NCI-H226 (cell line): ENCODE results near the gene CADPS2.
"Not testable (repeated sequence)": the region's sequence is repeated elsewhere in the genome, so short reads cannot be mapped to it uniquely, and the experiment has no call there.

Source experiments
- DNase-seq: peaks from one replicate; pipeline ENCODE4 v3.0.0-alpha.2; 2015

CADPS2 gene

GRCh38 chr7:122304319-122304975 lies 581.8 kb downstream of the CADPS2 start, which contains the start of gene FEZF1:
Gene FEZF1, minus strand, starts transcription at chr7:122304750. Its CDS starts 313 bp downstream, at chr7:122304437.
- DNase-seq = peak; percentile 49

DNA sequence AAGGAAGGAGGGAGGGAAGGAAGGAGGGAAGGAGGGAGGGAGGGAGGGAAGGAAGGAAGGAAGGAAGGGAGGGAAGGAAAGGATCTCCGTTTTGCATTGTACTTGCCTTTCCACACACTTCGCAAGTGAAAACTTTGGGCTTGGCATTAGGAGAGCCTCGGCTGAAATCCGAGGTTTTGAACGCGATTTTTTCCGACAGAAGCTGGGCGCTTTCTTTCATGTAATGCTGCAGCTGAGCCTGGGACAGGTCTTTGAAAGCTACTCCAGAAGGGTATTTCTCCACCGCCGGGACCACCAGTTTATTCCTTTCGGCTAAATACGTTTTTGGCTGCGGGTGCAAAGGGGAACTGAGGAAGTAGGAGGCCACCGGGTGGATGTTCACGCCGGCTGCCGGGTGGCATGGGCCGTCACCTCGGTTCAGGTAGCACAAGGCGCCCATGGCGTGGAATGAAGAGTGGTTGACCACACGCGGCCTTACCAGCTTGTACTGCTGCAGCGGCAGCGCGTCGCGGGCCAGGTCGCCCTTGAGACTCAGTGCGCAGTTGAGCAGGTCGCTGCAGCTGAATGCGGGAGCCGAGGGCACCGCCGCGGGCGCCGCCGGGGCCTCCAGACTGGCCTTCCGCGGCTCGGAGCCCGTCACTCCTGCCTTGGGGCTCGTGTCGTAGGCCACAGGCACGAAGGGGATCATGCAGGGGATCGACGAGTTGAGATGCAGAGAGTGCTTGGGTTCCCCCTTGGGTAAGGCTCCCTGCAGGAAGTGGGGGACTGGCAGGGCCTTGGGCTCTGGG lies 582.5 kb downstream of the CADPS2 start:
- DNase-seq = no peak

DNA sequence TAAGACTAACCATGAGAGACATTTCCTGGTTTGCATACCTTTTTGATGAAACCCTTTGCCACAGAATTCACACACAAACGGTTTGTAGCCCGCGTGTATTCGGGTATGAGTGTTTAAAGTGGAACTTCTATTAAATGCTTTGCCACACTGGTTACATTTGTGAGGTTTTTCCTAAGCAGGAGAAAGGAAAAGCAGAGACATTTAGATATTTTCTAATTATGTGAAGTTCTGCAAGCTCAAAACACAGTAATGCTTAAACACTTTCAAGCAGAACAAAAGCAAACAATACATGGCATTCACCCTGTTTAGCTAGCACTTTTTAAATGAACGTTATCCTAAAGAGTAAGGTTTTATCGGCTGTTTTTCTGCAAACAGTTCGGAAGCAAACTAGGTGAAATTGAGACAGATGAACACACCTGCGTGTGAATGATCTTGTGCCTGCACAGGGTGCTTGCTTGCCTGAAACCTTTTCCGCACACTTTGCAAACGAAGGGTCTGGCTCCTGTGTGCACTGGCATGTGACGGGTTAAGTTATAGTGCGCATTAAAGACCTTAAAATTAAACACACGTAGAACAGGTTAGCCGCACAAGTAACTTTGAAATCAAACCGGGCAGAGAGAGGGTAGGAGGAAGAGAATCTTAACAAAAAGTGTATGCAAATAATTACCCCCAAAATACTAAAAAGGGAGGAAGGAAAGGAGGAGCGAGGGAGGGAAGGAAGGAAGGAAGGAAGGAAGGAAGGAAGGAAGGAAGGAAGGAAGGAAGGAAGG lies 583.3 kb downstream of the CADPS2 start:
- DNase-seq = no peak

DNA sequence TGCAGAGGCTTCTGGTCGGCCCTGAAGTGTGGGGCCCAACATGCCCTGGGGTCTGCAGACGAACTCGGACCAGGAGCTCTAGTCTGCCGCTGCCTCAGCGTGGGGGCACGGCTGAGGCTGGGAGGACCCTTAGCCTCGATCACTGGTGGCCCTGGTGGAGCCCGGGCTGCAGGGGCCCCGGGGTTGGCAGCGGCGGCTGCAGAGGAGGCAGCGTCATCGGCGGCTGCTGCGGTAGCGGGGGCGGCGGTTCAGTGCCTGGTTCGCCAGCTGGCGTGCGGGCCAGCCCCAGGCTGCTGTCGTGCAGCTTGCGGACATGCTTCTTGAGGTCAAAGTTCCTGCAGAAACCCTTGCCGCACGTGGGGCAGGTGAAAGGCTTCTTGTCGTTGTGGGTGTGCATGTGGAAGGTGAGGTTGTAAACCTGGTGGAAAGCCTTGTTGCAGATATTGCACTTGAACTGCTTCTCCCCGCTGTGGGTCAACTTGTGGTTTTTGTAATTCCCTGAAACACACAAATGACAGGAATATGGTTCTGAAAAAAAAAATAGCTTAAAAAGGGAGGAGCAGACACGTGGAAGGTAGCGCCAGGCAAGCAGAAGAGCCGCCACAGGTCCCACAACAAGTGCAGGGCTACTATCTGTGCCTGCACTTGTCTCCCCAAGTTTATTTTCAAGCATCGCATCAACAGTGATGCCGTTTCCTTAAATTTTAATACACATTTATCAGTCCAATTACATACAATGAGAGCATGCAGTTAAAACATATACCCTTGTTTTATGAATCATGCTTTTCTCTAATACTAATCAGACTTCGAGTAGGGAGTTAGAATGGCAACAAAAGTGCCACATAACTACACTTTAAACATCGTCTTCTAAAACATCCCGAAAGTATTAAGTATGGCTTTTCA lies 584.2 kb downstream of the CADPS2 start:
- DNase-seq = no peak

DNA sequence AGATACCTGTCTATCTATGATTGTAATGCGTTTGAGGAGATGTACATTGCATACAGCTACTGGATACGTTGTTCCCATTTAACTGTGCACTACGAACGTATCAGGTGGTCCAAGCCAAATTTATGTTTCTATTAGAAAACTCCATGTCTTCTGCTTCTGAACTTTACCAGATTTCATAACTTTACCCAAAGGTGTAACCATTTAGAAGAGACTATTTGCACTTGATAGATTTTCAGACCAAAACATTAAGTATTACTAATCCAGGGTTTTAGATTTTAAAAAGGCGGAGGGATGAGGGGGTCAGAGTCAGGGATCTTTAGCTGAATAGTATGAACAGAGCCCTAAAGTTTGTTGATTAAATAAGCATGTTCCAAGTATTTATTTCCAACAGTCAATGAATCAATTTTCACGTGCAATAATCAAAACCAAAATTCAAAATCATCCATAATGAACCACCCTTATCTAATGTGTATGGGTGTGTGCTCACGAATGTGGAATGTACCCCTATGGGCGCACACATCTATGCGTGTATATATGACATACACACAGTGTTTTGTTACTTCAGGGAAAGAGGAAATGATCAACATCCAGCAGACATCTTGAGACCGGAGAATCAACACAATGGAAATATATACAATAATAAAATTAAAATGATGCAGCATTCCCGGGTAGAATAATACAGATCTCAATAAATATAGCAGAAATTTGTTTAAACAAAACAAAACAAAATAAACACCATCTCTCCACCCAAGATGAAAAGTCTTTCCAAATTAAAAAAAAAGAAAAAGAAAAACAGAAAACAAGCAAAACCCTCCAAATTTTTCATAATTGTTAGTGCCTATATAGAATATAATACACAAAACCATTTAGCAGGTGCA lies 585.1 kb downstream of the CADPS2 start:
- DNase-seq = no peak

DNA sequence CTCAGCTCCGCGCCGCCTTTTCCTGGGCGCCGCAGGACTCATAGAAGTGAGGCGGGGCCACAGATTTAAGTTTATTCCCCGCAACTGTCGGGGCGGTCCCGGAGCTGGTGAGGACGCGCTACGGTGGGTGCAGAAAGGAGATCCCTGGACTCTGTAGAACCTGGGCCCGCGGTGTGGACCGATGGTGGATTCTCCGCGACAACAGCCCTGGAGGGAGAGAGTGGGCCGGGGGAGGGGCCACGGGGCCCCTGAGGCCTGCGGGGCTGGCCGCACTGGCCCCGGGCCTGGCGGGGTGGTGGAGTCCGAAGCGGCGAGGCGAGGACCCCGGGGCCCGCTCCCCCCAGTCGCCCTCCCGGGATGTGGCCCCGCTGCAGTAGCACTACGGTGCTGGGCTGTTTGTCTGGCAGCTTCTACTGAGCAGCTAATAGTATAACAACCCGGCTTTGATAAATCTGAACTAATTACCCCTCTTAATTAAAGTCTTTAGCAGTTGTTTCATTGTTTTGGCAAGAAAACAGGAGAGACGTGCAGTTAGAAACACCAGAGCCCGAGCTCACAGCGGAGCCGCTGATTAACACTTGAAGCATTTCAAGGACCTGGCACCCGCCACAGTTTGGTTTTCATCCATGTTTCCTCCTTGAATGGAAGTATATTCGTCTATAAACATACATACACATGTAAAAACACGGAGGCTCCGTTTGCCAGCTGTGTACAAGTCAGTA lies 585.9 kb downstream of the CADPS2 start:
- no peak for DNase-seq

GRCh38 chr7:122299624-122300210 lies 586.5 kb downstream of the CADPS2 start:
- DNase-seq = no peak

GRCh38 chr7:122298618-122299017 lies 587.6 kb downstream of the CADPS2 start:
- DNase-seq = no peak

GRCh38 chr7:122298131-122298530 lies 588.1 kb downstream of the CADPS2 start:
- DNase-seq = no peak

DNA sequence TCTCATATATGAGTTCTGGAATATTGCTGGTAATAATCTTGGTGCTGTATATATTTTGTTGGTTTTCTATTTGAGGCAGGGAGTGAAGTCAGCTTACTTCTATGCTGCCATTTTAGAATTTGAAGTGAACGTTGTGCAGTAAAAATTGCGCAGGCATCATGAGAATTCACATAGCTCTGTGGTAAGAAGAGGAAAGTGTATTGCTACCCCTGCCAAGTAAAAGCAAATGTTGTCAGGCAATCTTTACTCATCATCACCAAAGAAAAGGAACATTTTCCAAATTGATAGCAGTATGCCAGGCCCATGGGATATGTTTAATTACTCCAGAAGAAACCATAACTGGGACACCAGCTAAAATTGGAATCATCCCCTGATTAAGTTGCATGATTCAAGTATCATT lies 595.1 kb downstream of the CADPS2 start:
- DNase-seq = no peak

- no peak for DNase-seq
These were observed 595.8 kb downstream of the CADPS2 start for GRCh38 chr7:122290476-122290875.

DNA sequence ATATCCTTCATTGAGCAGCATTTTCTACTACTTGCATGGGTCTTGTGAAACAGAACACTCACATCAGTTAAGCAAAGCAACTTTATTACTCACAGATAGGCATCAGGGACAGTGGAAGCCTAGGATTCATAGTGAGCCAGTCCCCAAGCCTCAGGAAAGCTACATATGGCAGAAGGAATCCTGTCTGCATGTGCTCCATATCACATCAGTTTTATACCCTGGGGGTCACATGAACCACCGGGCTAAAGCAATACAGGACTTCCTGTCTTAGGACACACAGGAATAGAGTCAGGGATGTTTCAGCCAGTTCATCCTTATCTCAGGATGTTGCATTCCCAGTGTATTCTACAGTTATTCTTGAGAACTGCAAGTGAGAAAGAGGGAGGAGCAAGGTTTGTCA lies 596.8 kb downstream of the CADPS2 start:
- DNase-seq = no peak

DNA sequence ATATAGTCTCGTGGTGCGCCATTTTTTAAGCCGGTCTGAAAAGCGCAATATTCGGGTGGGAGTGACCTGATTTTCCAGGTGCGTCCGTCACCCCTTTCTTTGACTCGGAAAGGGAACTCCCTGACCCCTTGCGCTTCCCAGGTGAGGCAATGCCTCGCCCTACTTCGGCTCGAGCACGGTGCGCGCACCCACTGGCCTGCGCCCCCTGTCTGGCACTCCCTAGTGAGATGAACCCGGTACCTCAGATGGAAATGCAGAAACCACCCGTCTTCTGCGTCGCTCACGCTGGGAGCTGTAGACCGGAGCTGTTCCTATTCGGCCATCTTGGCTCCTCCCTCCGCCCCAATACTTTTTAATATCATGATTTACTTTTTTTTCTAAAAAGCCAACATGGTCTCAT lies 601.7 kb downstream of the CADPS2 start:
- DNase-seq = not testable (repeated sequence)

- DNase-seq = no peak
These were observed 613.1 kb downstream of the CADPS2 start for GRCh38 chr7:122273117-122273516.

DNA sequence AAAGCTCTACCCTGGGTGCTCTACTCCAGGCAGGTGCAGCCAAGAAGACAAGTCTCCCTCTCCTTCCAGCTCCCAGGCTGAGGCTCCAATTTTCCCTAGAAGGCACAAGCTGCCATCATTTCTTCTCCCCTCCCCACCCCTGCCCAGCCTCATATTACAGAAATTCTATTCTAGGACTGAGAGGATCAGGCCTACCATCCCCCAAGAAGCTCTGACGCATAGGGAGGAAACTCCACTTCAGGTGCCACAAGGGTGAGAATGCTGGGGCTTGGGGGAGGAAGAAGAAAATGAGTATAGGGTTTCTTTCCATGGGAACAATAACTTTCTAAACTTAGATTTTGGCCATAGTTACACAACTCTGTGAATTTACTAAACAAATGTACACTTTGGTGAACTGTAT lies 617.0 kb downstream of the CADPS2 start:
- DNase-seq = no peak
